Stimulated activated CD8-positive, alpha-beta memory T cell treated with anti-CD3 and anti-CD28 coated beads, Interleukin-2, amount 100 ng/mL, for 48 hours (primary cell): Measurements from ENCODE around the gene TAB2.

Source experiments
- DNase-seq, 2 donors: peaks; one replicate each; pipeline ENCODE4 v3.0.0-alpha.2; 2020; ENCODE audit warnings: low read depth in 2 of 2

TAB2 gene

GRCh38 chr6:149366267-149366921 is 48.9 kb downstream of the TAB2 start:
- DNase-seq: no peak

GRCh38 chr6:149368065-149368464 is 50.6 kb downstream of the TAB2 start:
- no peak for DNase-seq

DNA sequence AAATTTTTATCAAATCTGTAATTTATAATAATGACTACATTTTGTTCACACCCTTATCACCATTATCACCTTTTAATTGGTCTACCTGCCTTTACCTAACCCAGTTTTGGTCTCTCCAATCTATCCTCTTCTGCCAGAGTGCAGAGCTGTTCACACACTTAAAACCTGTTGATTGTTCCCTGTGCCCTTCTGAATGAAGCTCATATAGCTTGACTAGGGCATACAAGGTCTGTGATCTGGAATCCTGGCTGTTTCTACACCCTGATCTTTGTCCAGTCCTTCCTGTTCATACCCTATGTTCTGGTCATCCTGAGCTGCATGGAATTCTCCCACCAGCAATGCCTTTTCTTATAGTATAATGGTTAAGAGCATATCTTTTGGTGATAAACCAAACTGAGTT is 53.6 kb downstream of the TAB2 start:
- no peak for DNase-seq

DNA sequence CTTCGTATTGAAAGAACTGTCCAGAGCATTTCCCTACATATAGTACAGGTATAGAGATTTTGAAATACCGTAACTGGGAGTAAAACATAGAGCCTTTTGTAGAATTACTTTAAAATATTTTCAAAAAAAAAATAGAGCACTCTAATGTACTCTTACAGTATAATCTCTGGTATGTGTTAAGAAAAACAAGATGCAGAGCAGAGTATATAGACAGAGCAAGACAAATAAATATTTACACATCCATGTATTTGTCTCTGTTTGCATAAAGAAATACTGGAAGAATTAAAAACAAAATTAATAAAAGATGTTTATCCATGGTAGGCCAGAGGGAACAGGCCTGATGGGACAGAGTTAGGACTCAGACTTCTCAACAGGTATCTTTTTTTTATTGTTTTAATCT is 54.5 kb downstream of the TAB2 start:
- DNase-seq: no peak

DNA sequence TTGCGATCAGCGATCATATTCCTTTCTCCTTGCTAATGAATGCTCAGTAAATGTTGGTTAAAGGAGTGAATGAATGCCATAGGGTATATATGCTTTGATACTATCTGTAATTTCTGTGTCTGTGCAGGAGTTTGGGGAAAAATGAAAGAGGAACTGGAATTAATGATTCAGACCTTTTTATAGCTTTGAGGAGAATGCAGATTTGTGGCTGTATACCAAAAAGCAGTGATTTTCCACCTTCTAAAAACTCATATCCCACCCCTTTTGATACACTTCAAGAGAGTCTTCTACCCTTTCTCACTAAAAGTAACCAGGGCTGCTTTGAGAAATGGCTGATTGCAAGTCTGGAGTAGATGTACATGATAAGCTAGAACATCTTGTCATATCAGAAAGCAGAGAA is 56.0 kb downstream of the TAB2 start:
- DNase-seq: no peak

GRCh38 chr6:149379977-149380376 is 62.5 kb downstream of the TAB2 start:
- no peak for DNase-seq

- DNase-seq: no peak
Measured at GRCh38 chr6:149380523-149380922, 63.0 kb downstream of the TAB2 start.

DNA sequence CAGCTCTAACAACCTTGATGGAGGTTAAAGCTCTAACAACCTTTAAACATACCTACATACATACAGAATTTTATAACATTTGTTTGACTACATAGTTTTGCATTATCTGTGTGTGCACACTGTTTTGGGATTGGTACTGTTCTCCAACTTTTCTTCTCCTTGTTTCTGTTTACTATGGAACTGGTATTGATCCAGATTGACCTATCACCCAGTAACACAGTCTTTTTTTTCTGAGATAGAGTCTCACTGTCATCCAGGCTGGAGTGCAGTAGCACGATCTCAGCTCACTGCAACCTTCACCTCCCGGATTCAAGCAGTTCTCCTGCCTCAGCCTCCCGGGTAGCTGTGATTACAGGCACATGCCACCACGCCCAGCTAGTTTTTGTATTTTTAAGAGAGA is 65.9 kb downstream of the TAB2 start:
- DNase-seq: no peak

- no peak for DNase-seq
Measured at GRCh38 chr6:149384464-149384863, 67.0 kb downstream of the TAB2 start.

GRCh38 chr6:149385998-149386646 is 68.6 kb downstream of the TAB2 start:
- DNase-seq: no peak

DNA sequence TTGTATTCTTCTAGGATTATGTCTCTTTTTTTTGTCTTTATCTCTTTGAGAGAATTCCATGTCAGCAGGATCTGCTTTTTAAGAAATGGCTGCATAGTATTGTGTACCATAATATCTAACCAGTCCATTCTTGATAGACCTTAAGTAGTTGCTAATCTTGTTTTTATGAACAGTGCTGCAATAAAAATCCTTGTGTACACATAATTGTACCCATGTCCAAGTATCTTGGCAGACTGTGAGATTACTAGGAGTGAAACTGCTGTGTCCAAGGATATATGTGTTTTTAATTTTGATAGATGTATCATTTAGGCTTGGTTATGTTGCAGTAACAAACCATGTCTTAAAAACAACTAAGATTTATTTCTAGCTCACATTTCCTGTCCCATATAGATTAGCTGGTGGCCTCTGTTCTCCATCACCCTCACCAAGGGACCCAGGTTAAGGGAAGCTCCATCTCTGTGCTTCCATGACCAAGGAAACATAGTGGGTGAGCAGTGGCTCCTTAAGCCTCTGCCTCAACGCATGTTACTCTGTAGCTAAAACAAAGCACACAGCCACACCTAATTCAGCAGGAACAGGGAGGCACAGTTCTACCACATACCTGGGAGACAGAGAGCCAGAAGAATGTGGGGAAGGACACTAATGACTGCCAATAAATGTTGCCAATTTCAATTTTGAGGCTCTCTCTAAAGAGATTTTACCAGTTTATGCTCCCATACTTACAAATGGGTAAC is 70.4 kb downstream of the TAB2 start:
- DNase-seq: no peak

DNA sequence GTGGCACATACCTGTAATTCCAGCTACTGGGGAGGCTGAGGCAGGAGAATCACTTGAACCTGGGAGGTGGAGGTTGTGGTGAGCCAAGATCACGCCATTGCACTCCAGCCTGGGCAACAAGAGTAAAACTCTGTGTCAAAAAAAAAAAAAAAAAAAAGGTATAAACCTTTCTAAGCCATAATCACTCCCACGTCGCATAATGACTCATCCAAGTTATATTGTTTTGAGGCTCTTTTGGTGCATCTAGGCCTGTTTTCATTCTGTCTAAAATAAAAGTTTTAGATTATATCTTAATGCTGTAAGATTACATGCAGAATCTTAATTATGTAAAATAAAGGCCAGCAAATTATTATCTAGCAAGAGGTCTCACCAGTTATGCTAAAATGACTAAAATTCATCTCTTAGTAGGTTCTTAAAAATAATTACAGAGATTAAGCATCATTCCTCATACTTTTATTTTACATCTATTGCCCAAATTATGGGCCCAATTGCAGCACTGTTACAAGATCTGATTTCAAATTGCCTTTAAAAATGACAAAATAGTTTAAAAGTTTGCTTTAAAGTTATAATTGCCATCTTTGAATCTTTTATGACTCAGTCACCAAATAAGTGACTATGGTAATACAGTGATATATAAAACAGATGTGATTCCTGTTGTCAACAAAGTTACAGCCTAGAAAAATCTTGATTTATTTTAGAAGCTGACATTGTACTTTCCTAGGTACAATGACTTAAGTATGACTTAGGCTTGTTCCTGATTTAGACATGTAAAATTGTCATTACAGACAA is 72.2 kb downstream of the TAB2 start:
- no peak for DNase-seq

DNA sequence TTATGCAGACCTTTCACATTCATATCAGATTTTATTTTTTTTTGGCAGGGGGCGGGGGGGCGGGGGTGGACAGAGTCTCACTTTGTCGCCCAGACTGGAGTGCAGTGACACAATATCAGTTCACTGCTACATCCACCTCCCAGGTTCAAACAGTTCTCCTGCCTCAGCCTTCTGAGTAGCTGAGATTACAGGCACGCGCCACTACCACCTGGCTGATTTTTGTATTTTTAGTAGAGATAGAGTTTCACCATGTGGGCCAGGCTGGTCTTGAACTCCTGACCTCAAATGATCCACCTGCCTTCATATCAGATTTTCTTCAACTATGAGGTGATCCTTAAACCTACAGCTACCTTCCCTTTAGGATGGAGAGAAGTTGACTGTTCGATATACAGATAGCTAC is 74.6 kb downstream of the TAB2 start:
- no peak for DNase-seq

DNA sequence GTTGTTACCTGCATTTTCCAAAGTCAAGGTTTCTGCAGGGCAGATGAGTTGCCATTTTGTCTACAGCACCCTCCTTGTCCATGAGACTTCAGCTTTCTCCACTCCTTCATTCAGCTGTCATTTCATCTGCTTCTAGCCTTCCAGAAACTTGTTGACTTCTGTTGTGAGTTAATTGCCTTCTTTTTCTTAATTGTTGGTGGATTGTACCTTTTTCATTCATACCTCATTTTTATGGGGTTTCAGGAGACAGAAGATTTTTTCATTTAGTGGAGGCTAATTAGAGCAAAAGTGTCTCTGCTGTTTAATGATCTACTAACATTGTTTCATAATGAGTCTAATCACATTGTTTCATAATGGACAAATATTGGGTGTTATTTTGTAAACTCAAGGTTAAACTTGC is 75.0 kb downstream of the TAB2 start:
- DNase-seq: no peak

- no peak for DNase-seq
Measured at GRCh38 chr6:149393002-149393679, 75.6 kb downstream of the TAB2 start.

DNA sequence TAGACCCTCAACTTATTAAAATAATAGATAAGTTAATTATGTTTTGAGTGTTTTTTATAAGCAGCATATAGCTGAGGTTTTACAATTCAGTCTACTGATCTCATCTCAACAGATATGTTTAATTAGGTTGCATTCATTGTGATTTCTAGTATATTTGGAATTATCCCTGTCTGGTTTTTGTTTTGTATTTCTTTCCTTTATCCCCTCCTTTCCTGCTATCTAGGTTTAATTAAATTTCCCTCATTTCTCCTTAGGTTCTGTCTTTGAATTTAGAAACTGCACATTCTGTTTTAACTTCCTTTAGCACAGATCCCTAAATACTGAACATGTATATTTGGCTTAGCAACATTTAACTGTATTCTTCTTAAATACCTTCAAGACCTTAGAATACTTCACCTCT is 77.7 kb downstream of the TAB2 start:
- no peak for DNase-seq

- no peak for DNase-seq
Measured at GRCh38 chr6:149397384-149397783, 79.9 kb downstream of the TAB2 start.

- DNase-seq: no peak
Measured at GRCh38 chr6:149400050-149400449, 82.5 kb downstream of the TAB2 start, which contains the start of gene SUMO4. Gene SUMO4 (plus strand): TSS chr6:149400262. CDS start chr6:149400392, 130 bp downstream.

DNA sequence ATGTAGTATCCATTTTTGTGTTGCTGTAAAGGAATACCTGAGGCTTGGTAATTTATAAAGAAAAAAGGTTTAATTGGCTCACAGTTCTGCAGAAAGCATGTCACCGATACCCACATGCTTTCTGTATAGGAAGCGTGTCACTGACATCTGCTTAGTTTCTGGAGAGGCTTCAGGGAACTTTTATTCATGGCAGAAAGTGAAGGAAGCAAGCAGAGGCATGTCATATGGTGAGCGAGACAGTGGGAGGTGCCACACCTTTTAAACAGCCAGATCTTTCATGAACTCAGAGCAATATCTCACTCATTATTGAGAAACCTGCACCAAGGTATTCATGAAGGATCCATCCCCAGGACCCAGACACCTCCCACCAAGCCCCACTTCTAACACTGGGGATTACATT is 86.0 kb downstream of the TAB2 start:
- DNase-seq: no peak

GRCh38 chr6:149405823-149406765 is 88.6 kb downstream of the TAB2 start:
- DNase-seq: no peak

DNA sequence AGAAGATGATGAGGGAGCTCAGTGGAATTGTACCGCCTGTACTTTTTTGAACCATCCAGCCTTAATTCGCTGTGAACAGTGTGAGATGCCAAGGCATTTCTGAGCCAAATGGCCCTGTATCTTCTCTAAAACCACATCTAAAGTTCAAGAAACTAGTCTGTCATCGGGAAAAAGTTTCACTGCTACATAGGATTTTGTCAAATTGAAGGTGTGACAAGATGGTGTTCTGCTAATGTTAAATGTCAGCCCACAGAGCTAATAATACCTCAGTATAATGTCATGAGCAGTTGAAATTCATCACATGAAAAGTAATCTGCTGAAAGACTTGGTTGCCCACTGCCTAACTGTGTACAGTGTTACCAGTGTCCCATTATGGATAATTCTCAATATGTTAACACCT is 92.1 kb downstream of the TAB2 start:
- no peak for DNase-seq
